Natural killer cell (primary cell): ENCODE measurements around the gene RFLNA. TPM values are rescaled to one million over a fixed set of nuclear protein-coding genes. Genes with fewer than 3 reads are reported as not detected.

ENCODE experiments used
- ATAC-seq, 3 donors: fragments of 150-1000 bp in 2 of 3; fragments of 200-7000 bp in 1 of 3; cut with Tn5 transposase; 1 replicate in 1 of 3; 2 replicates in 2 of 3; pipeline ENCODE4 v1.10.0; 2021; ENCODE audit warnings: mild to moderate bottlenecking in 2 of 3, moderate library complexity in 2 of 3
- DNase-seq, 2 donors: peaks; one replicate each; pipeline versions ENCODE4 v3.0.0 to v3.0.0-alpha.2; 2013 to 2021; ENCODE audit warnings: mixed read lengths in 1 of 2
- H3K27ac ChIP-seq: one replicate; pipeline ENCODE4 v1.5.1; 2013; ENCODE audit warnings: mild to moderate bottlenecking, low read length
- H3K27me3 ChIP-seq: one replicate; pipeline ENCODE4 v1.6.1; 2013; ENCODE audit warnings: low read length; ENCODE audit not compliant: control insufficient read depth, insufficient read depth
- H3K36me3 ChIP-seq: one replicate; pipeline ENCODE4 v1.6.1; 2013; ENCODE audit warnings: low read length; ENCODE audit not compliant: control insufficient read depth, insufficient read depth
- H3K4me1 ChIP-seq: one replicate; pipeline ENCODE4 v1.6.1; 2013; ENCODE audit warnings: low read length; ENCODE audit not compliant: control insufficient read depth, insufficient read depth
- H3K4me3 ChIP-seq: one replicate; pipeline ENCODE4 v1.5.1; 2013; ENCODE audit warnings: low read length
- H3K9me3 ChIP-seq: one replicate; pipeline ENCODE4 v1.6.1; 2013; ENCODE audit warnings: low read length; ENCODE audit not compliant: control insufficient read depth, insufficient read depth
- H3K27ac Mint-ChIP-seq, 2 donors: one replicate each; pipeline ENCODE4 v1.8.0; 2022; ENCODE audit warnings: mild to moderate bottlenecking in 2 of 2, mixed read lengths in 2 of 2, moderate library complexity in 1 of 2
- H3K27me3 Mint-ChIP-seq, 2 donors: one replicate each; pipeline ENCODE4 v1.8.0; 2022; ENCODE audit warnings: low read depth in 2 of 2, mixed read lengths in 2 of 2
- H3K36me3 Mint-ChIP-seq: one replicate; pipeline ENCODE4 v1.8.0; 2022; ENCODE audit warnings: mixed read lengths
- H3K4me1 Mint-ChIP-seq, 2 donors: one replicate each; pipeline ENCODE4 v1.8.0; 2022; ENCODE audit warnings: mixed read lengths in 2 of 2
- H3K4me3 Mint-ChIP-seq: one replicate; pipeline ENCODE4 v1.8.0; 2022; ENCODE audit warnings: mild to moderate bottlenecking, moderate library complexity, mixed read lengths
- H3K9me3 Mint-ChIP-seq, 2 donors: one replicate each; pipeline ENCODE4 v1.8.0; 2022; ENCODE audit warnings: mixed read lengths in 2 of 2
- CTCF ChIP-seq: fragments of 200-600 bp; IDR thresholded peaks from one replicate; pipeline ENCODE4 v1.8.0; 2022; ENCODE audit warnings: antibody characterized with exemption
- WGBS: methylation state at CpG from one replicate; pipeline ENCODE4 v1.1.7; 2013; ENCODE audit warnings: missing lambda C conversion rate; ENCODE audit not compliant: insufficient coverage; 5-methylcytosine and 5-hydroxymethylcytosine counted together
- intact Hi-C: fragments of 100-400 bp; cut with micrococcal nuclease; formaldehyde crosslinking; loops from one replicate; pipeline ENCODE4 v1.14.2; 2022
- total RNA-seq, 4 donors: library from RNA; stranded (reverse); fragments of 120-200 nt in 1 of 4; gene quantifications; one replicate each; pipeline versions ENCODE4 v1.2.3 to v1.2.4, GENCODE V29; 2013 to 2022

The RFLNA gene
- total RNA-seq, 3 donors from 2014 or later (not counting 1 experiment from before 2014, with no cell fraction given), result 0.85 TPM; not detected in 2

- Mint-ChIP-seq H3K36me3 (no peaks in the 10 kb centered on the region), H3K4me1 (no peaks in the 10 kb centered on the region), H3K9me3 (no peaks in the 10 kb centered on the region), H3K27me3 (peaks cover 14 to 25% of the 10 kb centered on the region in 2 donors), H3K27ac (no peak overlapping the region), H3K4me3 (no peak overlapping the region)
- no peak for TF ChIP-seq CTCF
- ATAC-seq, result no peak
- H3K9me3 ChIP-seq, result no peaks in the 10 kb centered on the region
- WGBS, result 82% methylated on average over 1 of the region's 2 CpGs
- no peaks in the 10 kb centered on the region for H3K36me3 ChIP-seq
- no peak overlapping the region for H3K27ac ChIP-seq
- H3K4me1 ChIP-seq, result no peaks in the 10 kb centered on the region
- H3K27me3 ChIP-seq, result peaks cover 3% of the 10 kb centered on the region
- intact Hi-C loops, result no loop called here
- no peak overlapping the region for H3K4me3 ChIP-seq
- DNase-seq, result no peak
These were observed 18.6 kb upstream of the RFLNA start for GRCh38 chr12:124276337-124276736.

DNA sequence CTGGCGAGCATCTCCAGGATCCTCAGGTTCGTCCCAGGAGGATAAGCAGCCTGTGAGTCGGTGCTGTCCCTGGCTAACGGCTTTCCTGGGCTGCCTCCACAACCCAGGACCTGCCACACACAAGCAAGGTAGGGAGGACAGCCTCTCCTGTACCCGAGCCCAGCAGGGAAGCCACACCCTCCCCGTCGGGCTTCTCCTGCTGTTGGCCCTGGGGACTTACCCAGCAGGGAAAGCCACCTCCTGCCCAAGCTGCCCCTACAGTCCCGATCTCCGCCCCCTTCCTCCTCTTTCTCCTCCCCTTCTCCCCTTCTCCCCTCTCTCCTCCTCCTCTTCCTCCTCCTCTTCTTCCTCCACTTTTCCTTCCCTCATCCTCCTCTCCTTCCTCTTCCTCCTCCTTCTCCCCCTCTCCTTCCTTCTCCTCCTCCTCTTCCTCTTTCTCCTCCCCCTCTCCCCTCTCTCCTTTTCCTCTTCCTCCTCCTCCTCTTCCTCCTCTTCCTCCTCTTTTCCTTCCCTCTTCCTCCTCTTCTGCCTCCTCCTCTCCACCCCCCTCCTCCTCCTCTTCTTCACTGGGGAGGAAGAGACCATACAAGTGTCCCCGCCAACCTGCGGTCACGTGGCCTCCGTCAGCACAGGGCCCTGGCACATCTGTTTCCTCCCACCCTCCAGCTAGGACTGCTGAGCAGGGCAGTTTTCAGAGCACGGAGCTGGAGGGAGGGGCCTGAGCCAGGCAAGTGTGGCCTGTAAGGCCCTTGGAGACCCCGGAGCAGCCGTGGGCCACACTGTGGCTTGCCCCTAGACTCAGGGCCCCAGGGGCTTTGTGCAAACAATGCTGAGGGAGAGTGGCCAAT is 17.3 kb upstream of the RFLNA start:
- Mint-ChIP-seq H3K4me3 (no peak overlapping the region), H3K4me1 (no peaks in the 10 kb centered on the region), H3K27me3 (peaks cover 14 to 32% of the 10 kb centered on the region in 2 donors), H3K36me3 (no peaks in the 10 kb centered on the region), H3K27ac (no peak overlapping the region), H3K9me3 (no peaks in the 10 kb centered on the region)
- Histone ChIP-seq H3K27me3 (peaks cover 3% of the 10 kb centered on the region), H3K9me3 (no peaks in the 10 kb centered on the region), H3K27ac (no peak overlapping the region), H3K4me1 (no peaks in the 10 kb centered on the region), H3K4me3 (no peak overlapping the region), H3K36me3 (no peaks in the 10 kb centered on the region)
- DNase-seq, result no peak
- ATAC-seq, result no peak
- intact Hi-C loops, result no loop called here
- TF ChIP-seq CTCF, result no peak
- 30% methylated on average over 16 of the region's 16 CpGs for WGBS

DNA sequence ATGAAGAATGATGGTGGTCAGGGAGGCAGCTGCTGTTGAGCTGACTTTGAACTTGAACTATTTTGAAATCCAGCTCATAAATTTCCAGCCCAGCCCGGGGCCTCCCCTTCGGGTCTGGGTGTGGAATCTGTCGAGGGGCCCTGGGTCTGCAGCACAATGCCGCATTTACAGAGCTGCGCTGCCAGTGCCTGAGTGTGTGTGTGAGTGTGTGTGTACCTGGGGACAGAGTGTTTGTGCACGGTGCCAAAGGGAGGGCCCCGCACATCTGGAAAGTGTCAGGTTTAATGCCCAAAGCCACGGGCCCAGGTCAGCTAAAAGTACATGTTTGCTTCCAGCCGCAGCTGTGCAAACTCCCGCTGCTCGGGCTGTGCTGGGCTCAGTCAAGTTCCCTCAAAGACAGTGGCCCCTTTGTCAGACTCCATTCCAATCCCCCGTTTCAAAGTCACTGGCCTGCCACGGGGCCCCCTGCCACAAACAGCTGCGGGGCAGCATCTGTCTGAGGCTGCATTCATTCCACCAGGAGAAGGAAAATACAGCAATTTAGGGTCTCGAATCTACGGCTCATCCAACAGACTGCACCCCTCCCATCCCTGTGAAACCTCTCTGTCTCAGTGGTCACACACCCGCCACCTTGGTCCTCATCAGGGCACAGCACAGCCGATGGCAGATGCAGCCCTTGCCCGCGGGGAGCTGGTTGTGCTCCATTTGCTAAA is 16.3 kb upstream of the RFLNA start:
- H3K27me3 Mint-ChIP-seq, result peaks cover 17 to 32% of the 10 kb centered on the region in 2 donors

More for the DNA sequence above, 16.3 kb upstream of the RFLNA start:
- DNase-seq (no peak), ATAC-seq (no peak)
- no peak overlapping the region for H3K27ac ChIP-seq
- 79% methylated on average over 20 of the region's 20 CpGs for WGBS
- no peak for TF ChIP-seq CTCF
- no peaks in the 10 kb centered on the region for H3K4me1 ChIP-seq
- no peaks in the 10 kb centered on the region for H3K36me3 ChIP-seq
- H3K4me1 Mint-ChIP-seq, result no peaks in the 10 kb centered on the region
- peaks cover 3% of the 10 kb centered on the region for H3K27me3 ChIP-seq
- H3K27ac Mint-ChIP-seq, result no peak overlapping the region
- H3K4me3 ChIP-seq, result no peak overlapping the region
- no peaks in the 10 kb centered on the region for H3K36me3 Mint-ChIP-seq
- intact Hi-C loops, result no loop called here
- H3K4me3 Mint-ChIP-seq, result no peak overlapping the region
- H3K9me3 ChIP-seq, result no peaks in the 10 kb centered on the region
- H3K9me3 Mint-ChIP-seq, result no peaks in the 10 kb centered on the region
